CD4-positive, alpha-beta T cell treated with Interleukin-2 at 100 ng/mL for 4 hours (primary cell): ENCODE measurements around the gene FAM131C.

Source experiments
- DNase-seq: peaks from one replicate; pipeline ENCODE4 v3.0.0-alpha.2; 2020; ENCODE audit warnings: low spot score

FAM131C gene

GRCh38 chr1:16101623-16102022 is 28.2 kb upstream of the FAM131C start:
- DNase-seq: no peak

DNA sequence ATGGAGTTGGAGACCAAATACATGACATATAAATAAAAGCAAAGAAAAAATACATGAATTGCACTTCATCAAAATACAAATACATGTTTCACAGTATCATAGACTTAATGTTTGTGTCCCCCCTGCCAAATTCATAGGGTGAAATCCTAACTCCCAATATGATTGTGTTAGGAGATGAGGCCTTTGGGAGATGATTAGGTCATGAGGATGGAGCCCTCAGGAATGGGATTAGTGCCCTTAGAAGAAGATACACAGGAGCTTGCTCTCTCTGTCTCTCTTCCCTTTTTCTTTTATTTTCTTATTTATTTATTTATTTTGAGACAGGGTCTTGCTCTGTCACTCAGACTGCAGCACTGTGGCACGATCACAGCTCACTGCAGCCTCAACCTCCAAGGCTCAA is 26.0 kb upstream of the FAM131C start:
- no peak for DNase-seq

DNA sequence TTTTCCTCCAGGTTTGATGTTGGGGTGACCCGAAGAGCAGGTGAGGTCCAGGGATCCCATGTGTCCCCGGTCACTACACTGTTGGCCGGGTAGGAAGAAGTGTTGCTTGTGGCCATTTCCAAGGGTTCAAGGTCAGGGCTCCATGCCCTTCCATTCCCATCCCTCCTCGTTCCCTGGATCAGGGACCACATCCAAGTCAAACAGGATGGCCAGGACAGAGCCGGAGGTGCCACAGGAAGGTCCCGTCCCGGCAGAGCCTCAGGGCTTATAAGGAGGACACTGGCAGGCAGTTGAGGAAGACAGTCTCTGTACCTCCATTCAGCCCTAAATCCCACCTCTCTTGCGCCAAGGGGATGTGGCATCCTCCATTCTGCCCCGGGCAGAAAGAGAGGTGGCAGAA is 22.0 kb upstream of the FAM131C start:
- DNase-seq: no peak

- no peak for DNase-seq
Observed at GRCh38 chr1:16094453-16095158, 21.2 kb upstream of the FAM131C start.

GRCh38 chr1:16093611-16094010 is 20.2 kb upstream of the FAM131C start:
- no peak for DNase-seq

GRCh38 chr1:16092923-16093511 is 19.6 kb upstream of the FAM131C start:
- DNase-seq: no peak

- DNase-seq: no peak
Observed at GRCh38 chr1:16092097-16092922, 18.9 kb upstream of the FAM131C start.

DNA sequence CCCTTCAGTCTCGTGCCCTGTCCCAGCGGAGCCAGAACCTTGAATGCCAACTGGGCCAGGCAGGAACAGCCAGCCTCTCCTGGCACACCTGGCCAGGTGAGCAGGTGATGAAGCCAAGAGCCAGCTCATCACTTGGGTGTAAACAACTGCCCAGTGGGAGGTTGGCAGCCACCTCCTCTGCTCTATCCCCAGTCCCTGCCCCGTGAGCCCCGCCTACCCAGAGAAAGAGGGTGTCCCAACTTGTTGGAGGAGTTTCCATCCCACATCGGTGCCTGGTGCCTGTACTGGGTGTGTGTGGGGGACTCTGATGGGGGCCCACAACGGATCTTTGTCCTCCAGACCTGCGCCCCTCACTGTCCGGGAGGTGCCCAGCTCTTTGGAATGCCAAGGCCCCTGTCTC is 17.8 kb upstream of the FAM131C start:
- DNase-seq: no peak

GRCh38 chr1:16090076-16090826 is 16.8 kb upstream of the FAM131C start:
- no peak for DNase-seq

- DNase-seq: no peak
Observed at GRCh38 chr1:16088996-16089395, 15.5 kb upstream of the FAM131C start.

DNA sequence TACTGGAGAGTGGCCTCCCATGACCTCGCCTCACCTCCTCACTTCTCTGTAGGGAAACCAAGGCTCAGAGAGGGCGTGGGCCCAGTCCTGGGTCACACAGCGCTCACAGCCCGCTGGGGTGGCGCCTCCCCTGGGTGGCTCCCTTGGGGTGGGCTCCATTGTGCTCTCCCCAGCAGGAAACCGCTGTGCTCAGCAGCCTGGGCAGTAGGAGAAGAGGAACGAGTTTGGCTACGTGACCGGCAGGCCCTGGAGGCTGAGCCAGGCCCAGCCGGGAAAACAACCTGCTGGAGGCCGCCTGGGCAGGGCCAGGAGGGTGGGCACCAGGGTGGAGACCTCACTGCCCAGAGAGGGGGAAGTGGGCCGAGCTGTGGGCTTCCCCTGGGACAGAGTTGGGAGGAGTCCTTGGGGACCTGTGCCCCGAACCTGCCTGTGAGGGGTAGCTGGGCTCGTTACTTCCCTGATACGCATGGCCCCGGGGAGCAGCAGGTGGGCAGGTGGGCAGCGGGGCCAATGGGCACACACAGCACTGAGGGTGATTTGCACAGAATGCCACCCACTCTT is 15.0 kb upstream of the FAM131C start:
- DNase-seq: no peak

DNA sequence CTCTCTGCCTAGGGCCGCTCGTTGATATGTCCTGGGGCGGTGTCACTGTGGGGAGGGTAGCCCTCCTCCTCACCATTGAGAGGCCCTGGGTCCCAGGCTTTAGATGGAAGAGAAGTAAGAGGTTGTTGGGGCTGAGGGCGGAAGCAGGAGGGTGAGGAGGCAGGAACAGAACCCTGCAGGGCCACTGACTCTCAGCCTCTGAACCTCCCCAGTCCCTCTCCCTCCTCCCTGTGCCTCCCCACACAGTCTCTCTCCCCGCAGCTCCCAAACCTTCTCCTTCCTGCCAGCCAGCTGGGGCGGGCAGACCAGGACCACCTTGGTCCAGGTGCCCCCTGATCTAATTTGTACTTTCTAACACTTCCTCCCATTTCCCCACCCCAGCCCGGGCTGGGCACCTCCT is 14.3 kb upstream of the FAM131C start:
- no peak for DNase-seq

GRCh38 chr1:16085522-16085921 is 12.1 kb upstream of the FAM131C start:
- DNase-seq: no peak

GRCh38 chr1:16083486-16083885 is 10.0 kb upstream of the FAM131C start:
- no peak for DNase-seq

- DNase-seq: peak; percentile 64
Observed at GRCh38 chr1:16082283-16083038, 9.0 kb upstream of the FAM131C start.

- no peak for DNase-seq
Observed at GRCh38 chr1:16081636-16082035, 8.2 kb upstream of the FAM131C start.

DNA sequence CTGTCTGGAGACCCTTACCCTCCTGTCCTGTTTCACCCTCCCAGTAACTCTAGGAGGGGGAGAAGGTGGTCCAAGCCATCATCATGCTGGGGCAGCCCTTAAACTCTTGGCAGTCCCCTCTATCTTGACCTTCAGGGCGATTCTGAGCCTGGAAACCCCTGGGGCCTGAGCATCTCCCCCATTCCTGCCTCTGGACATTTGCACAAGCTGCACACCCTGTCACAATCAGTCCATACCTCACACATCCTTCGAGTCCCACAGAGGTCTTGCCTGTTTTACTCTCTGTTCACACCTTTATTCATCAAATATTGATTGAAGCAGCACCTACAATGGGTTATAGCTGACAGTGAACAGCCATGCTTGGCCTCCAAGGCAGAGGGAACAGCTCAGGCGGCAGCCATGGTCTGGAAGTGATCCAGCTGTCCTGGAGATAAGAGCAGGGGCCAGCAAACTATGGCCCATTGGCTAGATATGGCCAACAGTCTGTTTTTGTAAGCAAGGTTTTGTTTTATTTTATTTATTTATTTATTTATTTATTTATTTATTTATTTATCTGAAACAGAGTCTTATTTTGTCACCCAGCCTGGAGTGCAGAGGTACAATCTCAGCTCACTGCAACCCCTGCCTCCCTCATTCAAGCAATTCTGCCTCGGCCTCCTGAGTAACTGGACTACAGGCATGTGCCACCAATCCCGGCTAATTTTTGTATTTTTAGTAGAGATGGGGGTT is 7.1 kb upstream of the FAM131C start:
- DNase-seq: no peak

DNA sequence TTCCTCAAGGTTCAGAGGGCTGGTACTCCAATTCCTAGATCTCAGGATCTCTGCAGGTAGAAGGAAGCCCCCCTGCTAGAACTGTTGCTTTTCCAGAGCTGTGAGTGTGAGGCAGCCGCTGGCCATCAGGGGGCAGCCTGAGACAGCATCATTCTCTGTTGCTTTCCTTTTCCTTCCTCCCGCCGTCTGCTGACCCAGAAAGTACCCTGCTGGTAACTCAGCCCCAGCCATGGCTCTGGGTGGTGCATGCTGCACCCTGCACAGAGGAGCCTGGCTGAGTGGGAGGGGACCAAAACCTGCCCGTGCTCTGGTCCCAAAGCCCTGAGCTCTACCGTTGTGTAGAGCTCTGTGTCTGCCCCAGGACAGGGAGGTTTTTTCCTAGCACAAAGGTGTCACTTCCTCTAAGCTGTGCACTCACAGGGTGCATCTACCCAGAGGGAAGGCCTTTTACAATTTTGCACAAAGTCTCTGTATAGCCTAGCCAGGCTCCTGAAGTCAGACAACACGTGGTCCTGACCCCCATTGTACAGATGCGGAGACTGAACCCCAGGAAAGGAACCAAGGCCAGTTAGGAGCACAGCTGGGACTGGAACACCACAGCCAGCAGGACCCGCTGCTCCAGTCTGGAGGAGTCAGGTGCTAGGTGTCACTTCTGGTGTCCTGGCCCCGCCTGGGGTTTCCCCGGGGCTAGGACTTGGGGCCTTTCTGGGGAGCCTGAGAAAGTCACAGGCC is 5.6 kb upstream of the FAM131C start:
- peak; percentile 78 for DNase-seq

GRCh38 chr1:16077406-16078245 is 4.2 kb upstream of the FAM131C start:
- DNase-seq: no peak
